Measurements from ENCODE around the gene DMKN. TPM values are rescaled to one million over a fixed set of nuclear protein-coding genes. Genes with fewer than 3 reads are reported as not detected.

The DMKN gene
- total and polyA plus RNA-seq, 2 donors (not counting 3 experiments of a cell fraction or from before 2014, with no cell fraction given): not detected

DNA sequence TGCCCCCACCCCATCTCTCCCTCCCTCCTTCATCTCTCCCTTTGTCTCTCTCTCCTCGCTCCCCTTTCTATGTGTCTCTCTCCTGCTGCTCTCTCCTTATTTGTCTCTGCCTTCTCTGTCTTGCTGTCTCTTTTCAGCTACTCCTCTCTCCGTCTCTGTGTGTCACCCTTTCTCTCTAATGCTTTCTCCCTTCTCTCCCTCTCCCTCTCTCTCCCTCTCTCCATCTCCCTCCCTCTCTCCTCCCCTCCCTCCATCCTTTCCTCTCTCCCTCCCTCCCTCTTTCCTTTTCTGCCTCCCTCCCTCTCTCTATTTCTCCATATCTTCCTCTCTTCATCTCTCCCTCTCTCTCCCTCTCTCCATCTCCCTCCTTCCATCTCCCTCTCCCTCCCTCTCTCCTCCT, 49.3 kb upstream of the DMKN start:
- no peaks in the 10 kb centered on the region for H3K36me3 ChIP-seq (ENCODE audit: control insufficient read depth in 2 of 2, extremely low read depth in 1 of 2, insufficient read depth in 2 of 2, low read length in 2 of 2)
- H3K4me3 ChIP-seq (replicated peaks in 1 of 3; ENCODE audit: insufficient read depth in 1 of 3, low read depth in 1 of 3, low read length in 3 of 3): no peak overlapping the region
- no peak overlapping the region for H3K27ac ChIP-seq (ENCODE audit: insufficient read depth, low read depth, low read length)
- BruUV-seq (replicated peaks): no TSS peak
- no peaks in the 10 kb centered on the region for H3K9me3 ChIP-seq (replicated peaks; ENCODE audit: control insufficient read depth, insufficient read depth, low read length)
- DNase-seq (ENCODE audit: low read depth, low spot score) (no peak), FAIRE-seq (no peak)
- H3K79me2 ChIP-seq (ENCODE audit: control insufficient read depth, insufficient read depth, low read length): no peaks in the 10 kb centered on the region
- dilution Hi-C loops (cut with MboI; ENCODE audit: extremely low pct_ligation_motif_present, low sequenced_read_pairs) (no loop called here), intact Hi-C loops (cut with micrococcal nuclease) (no loop called here)
- H3K4me1 ChIP-seq (ENCODE audit: control insufficient read depth, extremely low read depth, insufficient read depth, low read length): no peaks in the 10 kb centered on the region
- no peaks in the 10 kb centered on the region for H3K9me1 ChIP-seq (replicated peaks; ENCODE audit: control insufficient read depth, extremely low read depth, insufficient read depth, low read length)
- no peaks in the 10 kb centered on the region for H4K20me1 ChIP-seq (replicated peaks; ENCODE audit: control insufficient read depth, extremely low read depth, insufficient read depth, low read length)
- H3K4me2 ChIP-seq (ENCODE audit: insufficient read depth, low read length): no peak overlapping the region
- H3K27me3 ChIP-seq (ENCODE audit: control insufficient read depth in 2 of 2, insufficient read depth in 2 of 2, low read length in 2 of 2): peaks cover 0 to 4% of the 10 kb centered on the region in 2 experiments
- CTCF ChIA-PET: interaction anchor here (1.5 kb wide), 1 partner anchor 14 kb away, joined by 6 read pairs; no protein-coding TSS in a partner anchor
- H2AFZ ChIP-seq (ENCODE audit: low read depth, low read length): no peak overlapping the region
- H3K9ac ChIP-seq (replicated peaks; ENCODE audit: extremely low read depth, insufficient read depth, low read length): no peak overlapping the region
- POLR2A ChIA-PET: no interaction called here
- TF ChIP-seq, protein P1, sequence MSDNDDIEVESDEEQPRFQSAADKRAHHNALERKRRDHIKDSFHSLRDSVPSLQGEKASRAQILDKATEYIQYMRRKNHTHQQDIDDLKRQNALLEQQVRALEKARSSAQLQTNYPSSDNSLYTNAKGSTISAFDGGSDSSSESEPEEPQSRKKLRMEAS (IDR thresholded peaks at IDR 0.05; ENCODE audit: insufficient read depth, insufficient read length): no peak
- no peak for TF ChIP-seq POLR2AphosphoS5 (IDR thresholded peaks at IDR 0.05; ENCODE audit: insufficient read depth, low read depth, low read length)

DNA sequence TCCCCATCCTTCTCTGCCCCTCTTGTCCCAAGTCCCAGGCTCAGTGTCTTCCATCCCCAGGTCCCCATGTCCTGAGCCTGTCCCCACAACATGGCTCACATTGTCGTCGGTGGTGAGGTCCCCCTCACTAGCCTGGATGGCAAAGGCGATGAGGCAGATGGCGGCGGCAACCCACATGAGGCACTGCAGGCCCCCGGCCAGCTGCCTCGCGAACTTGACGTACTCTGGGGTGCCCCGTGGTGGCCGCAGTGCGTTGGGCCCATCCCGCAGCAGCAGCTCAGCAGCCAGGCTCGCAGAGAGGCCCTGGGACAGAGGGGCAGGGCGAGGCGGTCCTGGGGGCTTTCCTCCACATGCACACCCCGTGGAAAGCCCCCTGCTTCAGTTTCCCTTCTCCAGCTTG, 48.9 kb upstream of the DMKN start:
- intact Hi-C loops (cut with micrococcal nuclease): no loop called here
- Histone ChIP-seq H3K36me3 (ENCODE audit: control insufficient read depth in 2 of 2, extremely low read depth in 1 of 2, insufficient read depth in 2 of 2, low read length in 2 of 2) (no peaks in the 10 kb centered on the region), H3K79me2 (ENCODE audit: control insufficient read depth, insufficient read depth, low read length) (no peaks in the 10 kb centered on the region), H3K9me3 (replicated peaks; ENCODE audit: control insufficient read depth, insufficient read depth, low read length) (no peaks in the 10 kb centered on the region), H3K9ac (replicated peaks; ENCODE audit: extremely low read depth, insufficient read depth, low read length) (no peak overlapping the region), H3K4me1 (ENCODE audit: control insufficient read depth, extremely low read depth, insufficient read depth, low read length) (no peaks in the 10 kb centered on the region), H4K20me1 (replicated peaks; ENCODE audit: control insufficient read depth, extremely low read depth, insufficient read depth, low read length) (no peaks in the 10 kb centered on the region), H2AFZ (ENCODE audit: low read depth, low read length) (no peak overlapping the region), H3K4me2 (ENCODE audit: insufficient read depth, low read length) (no peak overlapping the region), H3K27me3 (ENCODE audit: control insufficient read depth in 2 of 2, insufficient read depth in 2 of 2, low read length in 2 of 2) (peaks cover 0 to 4% of the 10 kb centered on the region in 2 experiments), H3K9me1 (replicated peaks; ENCODE audit: control insufficient read depth, extremely low read depth, insufficient read depth, low read length) (no peaks in the 10 kb centered on the region), H3K27ac (ENCODE audit: insufficient read depth, low read depth, low read length) (no peak overlapping the region), H3K4me3 (replicated peaks in 1 of 3; ENCODE audit: insufficient read depth in 1 of 3, low read depth in 1 of 3, low read length in 3 of 3) (no peak overlapping the region)
- no peak for FAIRE-seq
- no peak for TF ChIP-seq GATA2 (IDR thresholded peaks at IDR 0.05; ENCODE audit: insufficient read depth, insufficient read length, low read depth, low read length)
- TF ChIP-seq POLR2AphosphoS5 (IDR thresholded peaks at IDR 0.05; ENCODE audit: insufficient read depth, low read depth, low read length): no peak
- TF ChIP-seq MYC (IDR thresholded peaks at IDR 0.05; ENCODE audit: low read depth, low read length): no peak
- TF ChIP-seq, protein P1 (IDR thresholded peaks at IDR 0.05; ENCODE audit: insufficient read depth, insufficient read length): no peak
- no peak for TF ChIP-seq FOS (IDR thresholded peaks at IDR 0.05; ENCODE audit: borderline replicate concordance, insufficient read depth, low read length)
- TF ChIP-seq, protein P2, sequence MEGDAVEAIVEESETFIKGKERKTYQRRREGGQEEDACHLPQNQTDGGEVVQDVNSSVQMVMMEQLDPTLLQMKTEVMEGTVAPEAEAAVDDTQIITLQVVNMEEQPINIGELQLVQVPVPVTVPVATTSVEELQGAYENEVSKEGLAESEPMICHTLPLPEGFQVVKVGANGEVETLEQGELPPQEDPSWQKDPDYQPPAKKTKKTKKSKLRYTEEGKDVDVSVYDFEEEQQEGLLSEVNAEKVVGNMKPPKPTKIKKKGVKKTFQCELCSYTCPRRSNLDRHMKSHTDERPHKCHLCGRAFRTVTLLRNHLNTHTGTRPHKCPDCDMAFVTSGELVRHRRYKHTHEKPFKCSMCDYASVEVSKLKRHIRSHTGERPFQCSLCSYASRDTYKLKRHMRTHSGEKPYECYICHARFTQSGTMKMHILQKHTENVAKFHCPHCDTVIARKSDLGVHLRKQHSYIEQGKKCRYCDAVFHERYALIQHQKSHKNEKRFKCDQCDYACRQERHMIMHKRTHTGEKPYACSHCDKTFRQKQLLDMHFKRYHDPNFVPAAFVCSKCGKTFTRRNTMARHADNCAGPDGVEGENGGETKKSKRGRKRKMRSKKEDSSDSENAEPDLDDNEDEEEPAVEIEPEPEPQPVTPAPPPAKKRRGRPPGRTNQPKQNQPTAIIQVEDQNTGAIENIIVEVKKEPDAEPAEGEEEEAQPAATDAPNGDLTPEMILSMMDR (IDR thresholded peaks at IDR 0.05; ENCODE audit: extremely low read depth in 1 of 2, insufficient read depth in 1 of 2, low read depth in 1 of 2, low read length in 2 of 2): no peak
- TF ChIP-seq POLR2A (IDR thresholded peaks at IDR 0.05; ENCODE audit: low read depth, low read length): no peak
- TF ChIP-seq EZH2 (IDR thresholded peaks at IDR 0.05; ENCODE audit: borderline replicate concordance, low read depth, low read length, severe bottlenecking): no peak
- no peak for TF ChIP-seq JUN (IDR thresholded peaks at IDR 0.05; ENCODE audit: borderline replicate concordance, insufficient read depth, insufficient read length, low read depth)
- BruUV-seq (replicated peaks): no TSS peak
- POLR2A ChIA-PET: no interaction called here
- dilution Hi-C loops (cut with MboI; ENCODE audit: extremely low pct_ligation_motif_present, low sequenced_read_pairs): no loop called here
- no peak for DNase-seq (ENCODE audit: low read depth, low spot score)
- CTCF ChIA-PET: interaction anchor here (1.5 kb wide), 1 partner anchor 14 kb away, joined by 6 read pairs; no protein-coding TSS in a partner anchor

All from endothelial cell of umbilical vein (primary cell).